IMR-90 (cell line): ENCODE data around the gene FAM168A. TPM values are rescaled to one million over a fixed set of nuclear protein-coding genes. Genes with fewer than 3 reads are reported as not detected.

Source experiments
- ATAC-seq: fragments of 200-7000 bp; cut with Tn5 transposase; 2 replicates; pipeline ENCODE4 v1.9.1; 2020; ENCODE audit warnings: low read depth, mild to moderate bottlenecking, moderate library complexity
- BruUV-seq: library from RNA; stranded (reverse); fragments of 400-500 nt; replicated peaks from 2 replicates; lab custom pipeline; 2021; lab: Mats Ljungman, UMichigan
- CTCF ChIA-PET: fragments of 300-600 bp; formaldehyde crosslinking; extraction: SDS; loops from one replicate; lab custom pipeline; 2021; ENCODE audit warnings: antibody characterized with exemption; lab: Yijun Ruan, JAX
- POLR2A ChIA-PET: fragments of 300-600 bp; sonication (Branson Sonifier 250); formaldehyde crosslinking; loops from one replicate; lab custom pipeline; 2022; ENCODE audit warnings: antibody characterized with exemption; ENCODE audit not compliant: unreplicated experiment; lab: Charles Lee
- DNase-seq: peaks from one replicate; pipeline ENCODE4 v3.0.0; 2013
- H2AFZ ChIP-seq: replicated peaks from 2 replicates; pipeline ENCODE3; 2013; ENCODE audit warnings: low read length, mild to moderate bottlenecking; ENCODE audit not compliant: poor library complexity
- H2AK5ac ChIP-seq: 2 replicates; pipeline ENCODE4 v1.6.1; 2013; ENCODE audit warnings: low read depth, low read length, inconsistent platforms
- H2AK9ac ChIP-seq: replicated peaks from 2 replicates; pipeline ENCODE3; 2013; ENCODE audit warnings: mild to moderate bottlenecking, low read depth, low read length, moderate library complexity; ENCODE audit not compliant: poor library complexity
- H2BK120ac ChIP-seq: 2 replicates; pipeline ENCODE4 v1.6.1; 2013; ENCODE audit warnings: low read depth, low read length, inconsistent platforms
- H2BK15ac ChIP-seq: 3 replicates; pipeline ENCODE4 v1.6.1; 2013; ENCODE audit warnings: low read depth, low read length, inconsistent platforms
- H2BK20ac ChIP-seq: 2 replicates; pipeline ENCODE4 v1.6.1; 2013; ENCODE audit warnings: low read depth, mild to moderate bottlenecking, inconsistent platforms, low read length, moderate library complexity
- H2BK5ac ChIP-seq: 2 replicates; pipeline ENCODE4 v1.6.1; 2013; ENCODE audit warnings: mild to moderate bottlenecking, low read depth, low read length, inconsistent platforms; ENCODE audit not compliant: poor library complexity, severe bottlenecking
- H3K14ac ChIP-seq: replicated peaks from 2 replicates; pipeline ENCODE4 v1.6.1; 2013; ENCODE audit warnings: low read depth, low read length, inconsistent platforms
- H3K18ac ChIP-seq: 2 replicates; pipeline ENCODE4 v1.6.1; 2013; ENCODE audit warnings: low read depth, low read length, control low read depth
- H3K23ac ChIP-seq: 2 replicates; pipeline ENCODE4 v1.6.1; 2013; ENCODE audit warnings: low read depth, low read length, inconsistent platforms
- H3K27ac ChIP-seq: 2 replicates; pipeline ENCODE4 v1.5.1; 2013; ENCODE audit warnings: mild to moderate bottlenecking, control low read depth, low read length; ENCODE audit not compliant: insufficient read depth
- H3K27me3 ChIP-seq: 2 replicates; pipeline ENCODE4 v1.6.1; 2013; ENCODE audit warnings: low read length; ENCODE audit not compliant: control insufficient read depth, insufficient read depth
- H3K36me3 ChIP-seq: 2 replicates; pipeline ENCODE4 v1.6.1; 2013; ENCODE audit warnings: low read length, mixed read lengths; ENCODE audit not compliant: control insufficient read depth, insufficient read depth
- H3K4ac ChIP-seq: 2 replicates; pipeline ENCODE4 v1.6.1; 2013; ENCODE audit warnings: low read depth, low read length, inconsistent platforms
- H3K4me1 ChIP-seq: 2 replicates; pipeline ENCODE4 v1.6.1; 2013; ENCODE audit warnings: low read length, mixed read lengths; ENCODE audit not compliant: control insufficient read depth, insufficient read depth
- H3K4me2 ChIP-seq: 2 replicates; pipeline ENCODE4 v1.6.1; 2013; ENCODE audit warnings: low read depth, mild to moderate bottlenecking, control low read depth, low read length, moderate library complexity
- H3K4me3 ChIP-seq: 2 replicates; pipeline ENCODE4 v1.5.1; 2013; ENCODE audit warnings: low read depth, mild to moderate bottlenecking, control low read depth, low read length, moderate library complexity; ENCODE audit not compliant: insufficient read depth
- H3K56ac ChIP-seq: 2 replicates; pipeline ENCODE4 v1.6.1; 2013; ENCODE audit warnings: low read length, inconsistent platforms; ENCODE audit not compliant: insufficient read depth; ENCODE audit errors: extremely low read depth
- H3K79me1 ChIP-seq, 2 experiments: 2 replicates each; pipeline ENCODE4 v1.6.1; 2013; ENCODE audit warnings: low read length in 2 of 2, inconsistent platforms in 1 of 2, low read depth in 1 of 2
- H3K9ac ChIP-seq: 2 replicates; pipeline ENCODE4 v1.6.1; 2013; ENCODE audit warnings: low read depth, low read length, control low read depth
- H3K9me1 ChIP-seq: 2 replicates; pipeline ENCODE4 v1.6.1; 2013; ENCODE audit warnings: low read length, inconsistent platforms; ENCODE audit not compliant: insufficient read depth
- H3K9me3 ChIP-seq: 2 replicates; pipeline ENCODE4 v1.6.1; 2013; ENCODE audit warnings: low read length; ENCODE audit not compliant: control insufficient read depth, insufficient read depth
- H4K20me1 ChIP-seq: 2 replicates; pipeline ENCODE4 v1.6.1; 2013; ENCODE audit warnings: low read length, inconsistent platforms; ENCODE audit not compliant: insufficient read depth
- H4K5ac ChIP-seq: 2 replicates; pipeline ENCODE4 v1.6.1; 2013; ENCODE audit warnings: mild to moderate bottlenecking, low read depth, low read length, control low read depth
- H4K8ac ChIP-seq, 2 experiments: 2 replicates each; pipeline ENCODE4 v1.6.1; 2013; ENCODE audit warnings: low read depth in 2 of 2, low read length in 2 of 2, control low read depth in 1 of 2, inconsistent platforms in 1 of 2
- H4K91ac ChIP-seq: 2 replicates; pipeline ENCODE4 v1.6.1; 2013; ENCODE audit warnings: low read depth, low read length, inconsistent platforms; ENCODE audit not compliant: insufficient read depth
- BHLHE40 ChIP-seq: fragments of 150-350 bp; IDR thresholded peaks from 2 replicates; pipeline ENCODE4 v1.6.1; 2016; ENCODE audit warnings: mild to moderate bottlenecking, low read depth, low read length
- MAZ ChIP-seq: IDR thresholded peaks from 2 replicates; pipeline ENCODE4 v1.6.1; 2012; ENCODE audit warnings: low read depth, mild to moderate bottlenecking, low read length, improper control_type of control experiment, moderate library complexity, borderline replicate concordance
- POLR2A ChIP-seq: IDR thresholded peaks from 2 replicates; pipeline ENCODE4 v1.6.1; 2012; ENCODE audit warnings: mild to moderate bottlenecking, low read depth, low read length
- USF2 ChIP-seq: fragments of 150-350 bp; IDR thresholded peaks from 2 replicates; pipeline ENCODE4 v1.6.1; 2017; ENCODE audit warnings: mild to moderate bottlenecking, antibody characterized with exemption, low read length, low read depth
- WGBS, 2 experiments: methylation state at CpG; one replicate each; pipeline versions ENCODE4 v1.1.5 to v1.1.7; 2013; ENCODE audit warnings: missing lambda C conversion rate in 2 of 2; ENCODE audit not compliant: insufficient read length in 1 of 2; ENCODE audit errors: extremely low coverage in 2 of 2; 5-methylcytosine and 5-hydroxymethylcytosine counted together
- dilution Hi-C: fragments of 300-500 bp; cut with HindIII; formaldehyde crosslinking; loops from one replicate; pipeline ENCODE4 v1.14.3; 2018; ENCODE audit warnings: low sequenced_read_pairs; ENCODE audit not compliant: unreplicated experiment
- in situ Hi-C: fragments of 300-500 bp; cut with MboI; formaldehyde crosslinking; loops from 3 replicates; pipeline ENCODE4 v1.14.3; 2019; ENCODE audit warnings: low sequenced_read_pairs, inconsistent platforms, mixed read lengths
- intact Hi-C: fragments of 100-400 bp; cut with micrococcal nuclease; formaldehyde crosslinking; loops from 2 replicates; pipeline ENCODE4 v1.10.0; 2022
- polyA plus RNA-seq, 3 experiments: library from polyadenylated mRNA; depleted of rRNA; stranded (reverse); fragments of >200 nt; gene quantifications; 2 replicates each; pipeline ENCODE4 v1.2.3, GENCODE V29; 2012; ENCODE audit warnings: low replicate concordance in 1 of 3
- total RNA-seq: library from RNA; depleted of rRNA; stranded (reverse); fragments of >200 nt; gene quantifications from 2 replicates; pipeline ENCODE4 v1.2.3, GENCODE V29; 2012

FAM168A gene
- total and polyA plus RNA-seq, 2 of the 4 experiments (the other 2 are of a cell fraction), result 13.1 to 22.8 TPM

GRCh38 chr11:73647459-73648100, 49.7 kb upstream of the FAM168A start:
- no peak overlapping the region for H3K56ac ChIP-seq
- peak overlapping the region; percentile 20 for H3K4me3 ChIP-seq
- H3K9me3 ChIP-seq, result no peaks in the 10 kb centered on the region
- no peak overlapping the region for H3K27ac ChIP-seq
- POLR2A ChIA-PET, result interaction anchor here (0.6 kb wide), 1 partner anchor 297 kb away, joined by 3 read pairs; no protein-coding TSS in a partner anchor
- H3K4me1 ChIP-seq, result peaks cover 2% of the 10 kb centered on the region; the same call in 1 of the 2 replicates
- peak; percentile 89 for TF ChIP-seq MAZ
- TF ChIP-seq USF2, result no peak
- no peak for TF ChIP-seq POLR2A
- TF ChIP-seq BHLHE40, result no peak
- peak; percentile 100 for ATAC-seq
- H3K23ac ChIP-seq, result no peak overlapping the region
- H4K5ac ChIP-seq, result 0 out of 2 replicates have a peak overlapping the region, but pooled peaks have one; percentile 1
- H3K9me1 ChIP-seq, result no peaks in the 10 kb centered on the region; the same call in 1 of the 2 replicates
- intact Hi-C loops, result no loop called here
- CTCF ChIA-PET, result interaction anchor here (1.1 kb wide), 1 partner anchor 22 kb away, joined by 6 read pairs; no protein-coding TSS in a partner anchor
- WGBS, 2 experiments, result 14% methylated on average over 9 of the region's 23 CpGs; no CpG with 5 or more reads in 1 of the 2 experiments
- no peak overlapping the region for H3K4ac ChIP-seq
- H3K79me1 ChIP-seq, result no peaks in the 10 kb centered on the region
- no peak overlapping the region for H3K18ac ChIP-seq
- no peak overlapping the region for H2AK5ac ChIP-seq
- peak overlapping the region; percentile 76 for H3K4me2 ChIP-seq
- H4K91ac ChIP-seq, result no peak overlapping the region
- H2AK9ac ChIP-seq, result peak overlapping the region; percentile 7
- H2BK120ac ChIP-seq, result no peak overlapping the region
- no peak overlapping the region for H2BK15ac ChIP-seq
- H3K9ac ChIP-seq, result no peak overlapping the region
- no TSS peak for BruUV-seq
- H4K8ac ChIP-seq, result peak overlapping the region in 1 of 2 experiments; percentile 65; a peak in 1 of 4 replicates
- H3K14ac ChIP-seq, result no peak overlapping the region
- peaks cover 28% of the 10 kb centered on the region for H3K27me3 ChIP-seq
- no peak overlapping the region for H2BK20ac ChIP-seq
- H2BK5ac ChIP-seq, result no peak overlapping the region
- H3K36me3 ChIP-seq, result no peaks in the 10 kb centered on the region
- dilution Hi-C loops, result no loop called here
- in situ Hi-C loops, result no loop called here
- H4K20me1 ChIP-seq, result no peaks in the 10 kb centered on the region
- DNase-seq, result peak; percentile 70
- H2AFZ ChIP-seq, result peak overlapping the region; percentile 91
